ENCODE results near the gene TTLL7. TPM values are rescaled to one million over a fixed set of nuclear protein-coding genes. Genes with fewer than 3 reads are reported as not detected.
A peak's percentile ranks its signal among the peaks of the same experiment; 100 is the strongest.

The TTLL7 gene
- total RNA-seq, 2 experiments from 2014 or later = not detected

GRCh38 chr1:84008631-84009030, 9.7 kb upstream of the TTLL7 start:
- peaks cover 54% of the 10 kb centered on the region for H3K27me3 Mint-ChIP-seq
- H3K27ac Mint-ChIP-seq = no peak overlapping the region
- Histone ChIP-seq H3K4me3 (ENCODE audit: low read length) (no peak overlapping the region), H3K27me3 (ENCODE audit: control insufficient read depth in 1 of 2, insufficient read depth in 2 of 2, low read length in 2 of 2) (no peaks in the 10 kb centered on the region), H3K36me3 (ENCODE audit: insufficient read depth, low read length) (no peaks in the 10 kb centered on the region), H3K4me1 (ENCODE audit: insufficient read depth, low read length) (no peaks in the 10 kb centered on the region), H3K27ac (ENCODE audit: low read depth in 1 of 2, low read length in 2 of 2) (no peak overlapping the region), H3K9me3 (ENCODE audit: control insufficient read depth in 1 of 2, insufficient read depth in 1 of 2, low read length in 2 of 2) (no peaks in the 10 kb centered on the region)
- no peaks in the 10 kb centered on the region for H3K4me1 Mint-ChIP-seq (ENCODE audit: low read depth)
- no peaks in the 10 kb centered on the region for H3K36me3 Mint-ChIP-seq (ENCODE audit: low read depth)
- no peak overlapping the region for H3K4me3 Mint-ChIP-seq
- ATAC-seq (ENCODE audit: poor library complexity) (no peak), DNase-seq (no peak)
- intact Hi-C loops (cut with DNase I, micrococcal nuclease) = no loop called here
- CTCF ChIA-PET = no interaction called here
- no peak for TF ChIP-seq CTCF (IDR thresholded peaks at IDR 0.05)
- POLR2A ChIA-PET = no interaction called here
- H3K9me3 Mint-ChIP-seq = no peaks in the 10 kb centered on the region

DNA sequence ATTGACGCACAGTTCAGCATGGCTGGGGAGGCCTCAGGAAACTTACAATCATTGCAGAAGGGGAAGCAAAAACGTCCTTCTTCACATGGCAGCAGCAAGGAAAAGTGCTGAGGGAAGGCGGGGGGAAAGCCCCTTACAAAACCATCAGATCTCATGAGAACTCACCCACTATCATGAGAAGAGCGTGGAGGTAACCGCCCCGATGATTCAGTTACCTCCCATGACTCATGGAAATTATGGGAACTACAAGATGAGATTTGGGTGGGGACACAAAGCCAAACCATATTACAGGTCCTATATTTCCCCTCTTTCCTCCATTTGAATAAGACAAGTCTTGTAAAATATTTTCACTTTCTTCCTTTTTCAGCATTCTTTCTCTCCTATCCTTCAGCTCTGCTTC, 7.7 kb upstream of the TTLL7 start:
- H3K4me3 Mint-ChIP-seq = no peak overlapping the region

GRCh38 chr1:84001501-84001900, 2.6 kb upstream of the TTLL7 start:
- DNase-seq = no peak
- Mint-ChIP-seq H3K27me3 (peaks cover 82% of the 10 kb centered on the region), H3K27ac (no peak overlapping the region), H3K9me3 (no peaks in the 10 kb centered on the region), H3K4me1 (ENCODE audit: low read depth) (peaks cover 18% of the 10 kb centered on the region), H3K36me3 (ENCODE audit: low read depth) (no peaks in the 10 kb centered on the region), H3K4me3 (peak overlapping the region; percentile 4)
- CTCF ChIA-PET = no interaction called here
- no peak for TF ChIP-seq CTCF (IDR thresholded peaks at IDR 0.05)
- Histone ChIP-seq H3K27ac (ENCODE audit: low read depth in 1 of 2, low read length in 2 of 2) (no peak overlapping the region), H3K9me3 (ENCODE audit: control insufficient read depth in 1 of 2, insufficient read depth in 1 of 2, low read length in 2 of 2) (peaks cover 0 to 8% of the 10 kb centered on the region in 2 experiments), H3K4me3 (ENCODE audit: low read length) (no peak overlapping the region), H3K27me3 (ENCODE audit: control insufficient read depth in 1 of 2, insufficient read depth in 2 of 2, low read length in 2 of 2) (peaks cover 33 to 48% of the 10 kb centered on the region in 2 experiments), H3K4me1 (ENCODE audit: insufficient read depth, low read length) (peaks cover 18% of the 10 kb centered on the region), H3K36me3 (ENCODE audit: insufficient read depth, low read length) (no peaks in the 10 kb centered on the region)
- no peak for ATAC-seq (ENCODE audit: poor library complexity)
- intact Hi-C loops (cut with DNase I, micrococcal nuclease) = no loop called here
- POLR2A ChIA-PET = no interaction called here

More for the DNA sequence above, 7.7 kb upstream of the TTLL7 start:
- no peaks in the 10 kb centered on the region for H3K36me3 ChIP-seq (ENCODE audit: insufficient read depth, low read length)
- intact Hi-C loops (cut with DNase I, micrococcal nuclease) = no loop called here
- Mint-ChIP-seq H3K27me3 (peaks cover 65% of the 10 kb centered on the region), H3K9me3 (no peaks in the 10 kb centered on the region), H3K27ac (no peak overlapping the region), H3K4me1 (ENCODE audit: low read depth) (no peaks in the 10 kb centered on the region), H3K36me3 (ENCODE audit: low read depth) (no peaks in the 10 kb centered on the region)
- H3K27ac ChIP-seq (ENCODE audit: low read depth in 1 of 2, low read length in 2 of 2) = no peak overlapping the region
- no peaks in the 10 kb centered on the region for H3K4me1 ChIP-seq (ENCODE audit: insufficient read depth, low read length)
- DNase-seq = no peak
- no peak for ATAC-seq (ENCODE audit: poor library complexity)
- no peak for TF ChIP-seq CTCF (IDR thresholded peaks at IDR 0.05)
- H3K4me3 ChIP-seq (ENCODE audit: low read length) = no peak overlapping the region
- ChIA-PET CTCF (no interaction called here), POLR2A (no interaction called here)
- no peaks in the 10 kb centered on the region for H3K9me3 ChIP-seq (ENCODE audit: control insufficient read depth in 1 of 2, insufficient read depth in 1 of 2, low read length in 2 of 2)
- peaks cover 2 to 11% of the 10 kb centered on the region in 2 experiments for H3K27me3 ChIP-seq (ENCODE audit: control insufficient read depth in 1 of 2, insufficient read depth in 2 of 2, low read length in 2 of 2)

All from CD4-positive, alpha-beta T cell (primary cell).